ENCODE measurements around the gene C2orf42.
"Not testable (repeated sequence)": the region's sequence is repeated elsewhere in the genome, so short reads cannot be mapped to it uniquely, and the experiment has no call there.

C2orf42 gene

DNA sequence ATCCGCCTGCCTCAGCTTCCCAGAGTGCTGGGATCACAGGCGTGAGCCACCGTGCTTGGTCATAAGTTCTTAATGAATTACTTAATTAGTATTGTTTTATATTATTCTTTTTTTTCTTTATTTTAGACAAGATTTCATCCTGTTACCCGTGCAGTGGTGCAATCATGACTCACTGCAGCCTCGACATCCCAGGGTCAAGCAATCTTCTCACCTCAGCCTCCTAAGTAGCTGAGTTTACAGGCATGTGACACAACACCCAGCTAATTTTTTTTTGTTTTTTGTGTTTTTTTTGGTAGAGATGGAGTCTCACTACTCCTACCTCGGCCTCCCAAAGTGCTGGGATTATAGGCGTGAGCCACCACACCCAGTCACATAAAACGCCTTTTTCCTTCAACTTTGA, 17.3 kb downstream of the C2orf42 start:
- TF ChIP-seq, protein P1, sequence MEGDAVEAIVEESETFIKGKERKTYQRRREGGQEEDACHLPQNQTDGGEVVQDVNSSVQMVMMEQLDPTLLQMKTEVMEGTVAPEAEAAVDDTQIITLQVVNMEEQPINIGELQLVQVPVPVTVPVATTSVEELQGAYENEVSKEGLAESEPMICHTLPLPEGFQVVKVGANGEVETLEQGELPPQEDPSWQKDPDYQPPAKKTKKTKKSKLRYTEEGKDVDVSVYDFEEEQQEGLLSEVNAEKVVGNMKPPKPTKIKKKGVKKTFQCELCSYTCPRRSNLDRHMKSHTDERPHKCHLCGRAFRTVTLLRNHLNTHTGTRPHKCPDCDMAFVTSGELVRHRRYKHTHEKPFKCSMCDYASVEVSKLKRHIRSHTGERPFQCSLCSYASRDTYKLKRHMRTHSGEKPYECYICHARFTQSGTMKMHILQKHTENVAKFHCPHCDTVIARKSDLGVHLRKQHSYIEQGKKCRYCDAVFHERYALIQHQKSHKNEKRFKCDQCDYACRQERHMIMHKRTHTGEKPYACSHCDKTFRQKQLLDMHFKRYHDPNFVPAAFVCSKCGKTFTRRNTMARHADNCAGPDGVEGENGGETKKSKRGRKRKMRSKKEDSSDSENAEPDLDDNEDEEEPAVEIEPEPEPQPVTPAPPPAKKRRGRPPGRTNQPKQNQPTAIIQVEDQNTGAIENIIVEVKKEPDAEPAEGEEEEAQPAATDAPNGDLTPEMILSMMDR (IDR thresholded peaks at IDR 0.05), result no peak
- Histone ChIP-seq H3K4me3 (no peak overlapping the region), H3K27ac (no peak overlapping the region)
- no peak for DNase-seq (ENCODE audit: low spot score)

GRCh38 chr2:70169654-70170245, 21.1 kb downstream of the C2orf42 start:
- DNase-seq (ENCODE audit: low spot score); H3K4me3 ChIP-seq; H3K27ac ChIP-seq: not testable (repeated sequence)

- Histone ChIP-seq H3K4me3 (no peak overlapping the region), H3K27ac (no peak overlapping the region)
- no peak for DNase-seq (ENCODE audit: low spot score)
- TF ChIP-seq, protein P1 (IDR thresholded peaks at IDR 0.05), result no peak
Measured at GRCh38 chr2:70161069-70161534, 29.7 kb downstream of the C2orf42 start.

- no peak overlapping the region for H3K27ac ChIP-seq
Measured at GRCh38 chr2:70160545-70160944, 30.3 kb downstream of the C2orf42 start.

DNA sequence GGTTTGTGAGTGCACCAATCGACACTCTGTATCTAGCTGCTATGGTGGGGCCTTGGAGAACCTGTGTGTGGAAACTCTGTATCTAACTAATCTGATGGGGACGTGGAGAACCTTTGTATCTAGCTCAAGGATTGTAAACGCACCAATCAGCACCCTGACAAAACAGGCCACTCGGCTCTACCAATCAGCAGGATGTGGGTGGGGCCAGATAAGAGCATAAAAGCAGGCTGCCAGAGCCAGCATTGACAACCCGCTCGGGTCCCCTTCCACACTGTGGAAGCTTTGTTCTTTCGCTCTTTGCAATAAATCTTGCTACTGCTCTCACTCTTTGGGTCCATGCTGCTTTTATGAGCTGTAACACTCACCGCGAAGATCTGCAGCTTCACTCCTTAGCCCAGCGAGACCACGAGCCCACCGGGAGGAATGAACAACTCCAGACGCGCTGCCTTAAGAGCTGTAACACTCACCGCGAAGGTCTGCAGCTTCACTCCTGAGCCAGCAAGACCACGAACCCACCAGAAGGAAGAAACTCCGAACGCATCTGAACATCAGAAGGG, 41.6 kb downstream of the C2orf42 start:
- not testable (repeated sequence) for DNase-seq (ENCODE audit: low spot score); H3K27ac ChIP-seq; H3K4me3 ChIP-seq

More at GRCh38 chr2:70160545-70160944, 30.3 kb downstream of the C2orf42 start:
- no peak overlapping the region for H3K4me3 ChIP-seq
- no peak for DNase-seq (ENCODE audit: low spot score)
- TF ChIP-seq, protein P1 (IDR thresholded peaks at IDR 0.05), result no peak

DNA sequence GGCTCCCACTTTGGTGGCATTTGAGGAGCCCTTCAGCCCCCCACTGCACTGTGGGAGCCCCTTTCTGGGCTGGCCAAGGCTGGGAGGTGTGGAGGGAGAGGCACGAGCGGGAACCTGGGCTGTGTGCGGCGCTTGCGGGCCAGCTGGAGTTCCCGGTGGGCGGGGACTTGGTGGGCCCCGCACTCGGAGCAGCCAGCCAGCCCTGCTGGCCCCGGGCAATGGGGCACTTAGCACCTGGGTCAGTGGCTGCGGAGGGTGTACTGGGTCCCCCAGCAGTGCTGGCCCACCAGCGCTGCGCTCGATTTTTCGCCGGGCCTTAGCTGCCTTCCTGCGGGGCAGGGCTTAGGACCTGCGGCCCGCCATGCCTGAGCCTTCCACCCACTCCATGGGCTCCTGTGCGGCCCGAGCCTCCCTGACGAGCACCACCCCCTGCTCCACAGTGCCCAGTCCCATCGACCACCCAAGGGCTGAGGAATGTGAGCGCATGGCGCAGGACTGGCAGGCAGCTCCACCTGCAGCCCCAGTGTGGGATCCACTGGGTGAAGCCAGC, 42.5 kb downstream of the C2orf42 start:
- not testable (repeated sequence) for H3K4me3 ChIP-seq; H3K27ac ChIP-seq; DNase-seq (ENCODE audit: low spot score)

DNA sequence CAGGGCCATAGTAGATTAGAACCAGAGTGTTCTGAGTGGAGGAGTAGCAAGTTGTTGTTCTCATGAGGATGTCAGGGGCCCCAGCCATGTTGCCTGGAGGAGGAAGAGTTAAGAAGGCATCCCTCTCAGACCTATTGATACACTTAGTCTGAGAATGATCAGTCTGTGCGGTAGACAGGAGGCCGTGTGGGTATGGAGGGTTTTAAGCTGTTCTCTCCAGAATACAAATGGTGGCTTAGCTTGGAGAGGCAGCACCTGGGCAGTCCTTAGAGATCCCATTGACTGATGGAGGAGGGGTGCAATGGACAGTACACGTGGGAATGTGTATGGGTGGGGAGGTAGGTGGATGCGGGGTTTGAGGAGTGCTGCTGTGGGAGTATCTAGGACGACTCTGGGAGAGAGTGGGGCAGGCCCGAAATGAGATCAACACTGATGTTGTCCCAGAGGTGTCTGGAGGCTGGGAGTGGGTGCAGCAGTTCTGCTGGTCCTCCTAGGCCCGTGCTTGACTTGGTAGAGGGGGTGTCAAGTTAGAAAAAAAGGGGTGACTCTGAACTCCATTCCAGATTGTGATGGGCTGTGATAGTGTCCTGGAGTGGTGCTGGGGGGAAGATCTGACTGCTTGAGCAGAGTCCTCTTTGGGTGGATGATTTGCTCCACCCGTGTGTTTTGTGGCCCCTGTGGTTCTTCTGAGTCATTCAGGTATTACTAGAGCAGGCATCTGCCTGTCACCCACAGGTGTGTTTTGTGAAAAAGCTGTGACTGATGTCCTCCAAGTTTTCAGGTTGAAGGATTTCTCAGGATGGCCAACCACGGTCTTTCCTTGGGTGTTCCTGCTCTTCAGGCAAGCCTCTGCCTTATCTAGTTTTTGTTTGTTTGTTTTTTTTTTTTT, 44.7 kb downstream of the C2orf42 start:
- Histone ChIP-seq H3K27ac (no peak overlapping the region), H3K4me3 (no peak overlapping the region)
- TF ChIP-seq, protein P1 (IDR thresholded peaks at IDR 0.05), result no peak
- no peak for DNase-seq (ENCODE audit: low spot score)

DNA sequence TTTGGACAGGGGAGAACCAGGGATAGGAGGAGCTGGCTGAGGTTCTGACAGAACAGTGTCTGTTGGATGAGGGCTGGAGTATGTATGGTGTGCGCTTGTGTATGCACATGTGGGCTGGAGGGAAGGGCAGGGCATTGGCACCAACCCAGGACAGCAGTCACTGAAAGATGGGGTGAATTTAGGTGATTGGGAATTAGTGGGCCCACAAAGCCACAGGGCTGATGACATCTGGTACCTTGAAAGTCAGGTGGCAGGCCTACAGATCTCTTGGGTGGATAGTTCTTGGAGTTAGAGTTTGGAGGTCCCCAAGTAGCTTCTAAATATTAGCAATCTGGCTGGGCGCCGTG, 45.7 kb downstream of the C2orf42 start:
- TF ChIP-seq, protein P1 (IDR thresholded peaks at IDR 0.05), result no peak
- no peak overlapping the region for H3K4me3 ChIP-seq
- no peak overlapping the region for H3K27ac ChIP-seq
- no peak for DNase-seq (ENCODE audit: low spot score)
